RWPE1 (cell line): ENCODE results near the gene SETD9.

Experiments
- CTCF ChIA-PET: fragments of 350-600 bp; sonication (Branson Sonifier 250); formaldehyde crosslinking; extraction: SDS; loops from one replicate; lab custom pipeline; 2021; lab: Yijun Ruan, JAX
- POLR2A ChIA-PET: fragments of 400-600 bp; formaldehyde crosslinking; extraction: SDS; loops from one replicate; lab custom pipeline; 2020; ENCODE audit warnings: antibody characterized with exemption; ENCODE audit not compliant: low non-redundant PET; lab: Yijun Ruan, JAX
- DNase-seq: peaks from one replicate; pipeline ENCODE4 v3.0.0; 2012; ENCODE audit warnings: low spot score
- H3K27ac ChIP-seq: fragments of 450-650 bp; 2 replicates; pipeline ENCODE4 v1.5.1; 2017
- TF ChIP-seq, protein P1 (sequence below): fragments of 450-650 bp; conservative IDR thresholded peaks from 2 replicates; pipeline ENCODE4 v1.5.1; 2017; ENCODE audit warnings: low read depth, mild to moderate bottlenecking

Gene SETD9

GRCh38 chr5:56961746-56962145 is 52.4 kb downstream of the SETD9 start:
- TF ChIP-seq, protein P1, sequence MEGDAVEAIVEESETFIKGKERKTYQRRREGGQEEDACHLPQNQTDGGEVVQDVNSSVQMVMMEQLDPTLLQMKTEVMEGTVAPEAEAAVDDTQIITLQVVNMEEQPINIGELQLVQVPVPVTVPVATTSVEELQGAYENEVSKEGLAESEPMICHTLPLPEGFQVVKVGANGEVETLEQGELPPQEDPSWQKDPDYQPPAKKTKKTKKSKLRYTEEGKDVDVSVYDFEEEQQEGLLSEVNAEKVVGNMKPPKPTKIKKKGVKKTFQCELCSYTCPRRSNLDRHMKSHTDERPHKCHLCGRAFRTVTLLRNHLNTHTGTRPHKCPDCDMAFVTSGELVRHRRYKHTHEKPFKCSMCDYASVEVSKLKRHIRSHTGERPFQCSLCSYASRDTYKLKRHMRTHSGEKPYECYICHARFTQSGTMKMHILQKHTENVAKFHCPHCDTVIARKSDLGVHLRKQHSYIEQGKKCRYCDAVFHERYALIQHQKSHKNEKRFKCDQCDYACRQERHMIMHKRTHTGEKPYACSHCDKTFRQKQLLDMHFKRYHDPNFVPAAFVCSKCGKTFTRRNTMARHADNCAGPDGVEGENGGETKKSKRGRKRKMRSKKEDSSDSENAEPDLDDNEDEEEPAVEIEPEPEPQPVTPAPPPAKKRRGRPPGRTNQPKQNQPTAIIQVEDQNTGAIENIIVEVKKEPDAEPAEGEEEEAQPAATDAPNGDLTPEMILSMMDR: no peak
- H3K27ac ChIP-seq: no peak overlapping the region
- POLR2A ChIA-PET: no interaction called here
- CTCF ChIA-PET: no interaction called here
- no peak for DNase-seq

GRCh38 chr5:56962286-56962685 is 52.9 kb downstream of the SETD9 start:
- POLR2A ChIA-PET: no interaction called here

GRCh38 chr5:56963246-56963645 is 53.9 kb downstream of the SETD9 start:
- TF ChIP-seq, protein P1: no peak
- H3K27ac ChIP-seq: no peak overlapping the region
- CTCF ChIA-PET: no interaction called here
- no peak for DNase-seq
- POLR2A ChIA-PET: no interaction called here

More at GRCh38 chr5:56962286-56962685, 52.9 kb downstream of the SETD9 start:
- TF ChIP-seq, protein P1: no peak
- CTCF ChIA-PET: no interaction called here
- no peak overlapping the region for H3K27ac ChIP-seq
- no peak for DNase-seq

- ChIA-PET POLR2A (no interaction called here), CTCF (interaction anchor here (0.6 kb wide), 2 partner anchors 98 to 136 kb away, joined by 3 read pairs; no protein-coding TSS in a partner anchor)
- H3K27ac ChIP-seq: no peak overlapping the region
- TF ChIP-seq, protein P1: no peak
- DNase-seq: no peak
Observed at GRCh38 chr5:56964173-56964572, 54.8 kb downstream of the SETD9 start.
